ENCODE measurements around the gene CEMIP. TPM values are rescaled to one million over a fixed set of nuclear protein-coding genes. Genes with fewer than 3 reads are reported as not detected.

CEMIP gene
- total RNA-seq, 1 donor from 2014 or later, result 0.30 TPM

DNA sequence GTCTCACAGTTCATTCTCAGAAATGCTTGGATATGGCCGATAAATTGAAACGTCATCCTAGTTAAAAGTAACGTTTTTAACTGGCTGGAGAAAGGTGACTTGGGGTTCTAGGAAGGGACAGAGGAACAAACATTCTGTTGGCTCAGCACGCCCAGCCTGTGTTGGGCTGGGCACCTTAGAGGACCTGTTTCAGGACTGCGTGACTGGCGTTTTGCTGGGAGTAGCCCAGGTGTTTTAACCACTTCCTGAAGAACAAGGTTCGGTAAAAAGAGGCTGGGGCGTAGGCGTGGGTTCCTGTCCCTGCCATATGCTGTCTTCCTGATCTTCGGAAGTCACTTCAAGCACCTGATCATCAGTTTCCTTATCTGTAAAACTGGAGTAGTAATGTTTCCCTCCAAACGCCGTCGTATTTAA is 220.5 kb downstream of the CEMIP start:
- DNase-seq (ENCODE audit: low spot score), result peak; percentile 66
- intact Hi-C loops (cut with micrococcal nuclease), result loop anchor here (1.0 to 2.0 kb wide), 2 partner anchors 8 to 293 kb away; no protein-coding TSS in a partner anchor
- H3K27me3 Mint-ChIP-seq (ENCODE audit: low read depth), result no peaks in the 10 kb centered on the region
- H3K4me3 Mint-ChIP-seq (ENCODE audit: low read depth), result peak overlapping the region; percentile 93
- peaks cover 22% of the 10 kb centered on the region for H3K36me3 Mint-ChIP-seq (ENCODE audit: low read depth)
- H3K9me3 Mint-ChIP-seq, result no peaks in the 10 kb centered on the region
- peaks cover 37% of the 10 kb centered on the region for H3K4me1 Mint-ChIP-seq (ENCODE audit: low read depth)
- H3K27ac Mint-ChIP-seq, result peak overlapping the region; percentile 95

DNA sequence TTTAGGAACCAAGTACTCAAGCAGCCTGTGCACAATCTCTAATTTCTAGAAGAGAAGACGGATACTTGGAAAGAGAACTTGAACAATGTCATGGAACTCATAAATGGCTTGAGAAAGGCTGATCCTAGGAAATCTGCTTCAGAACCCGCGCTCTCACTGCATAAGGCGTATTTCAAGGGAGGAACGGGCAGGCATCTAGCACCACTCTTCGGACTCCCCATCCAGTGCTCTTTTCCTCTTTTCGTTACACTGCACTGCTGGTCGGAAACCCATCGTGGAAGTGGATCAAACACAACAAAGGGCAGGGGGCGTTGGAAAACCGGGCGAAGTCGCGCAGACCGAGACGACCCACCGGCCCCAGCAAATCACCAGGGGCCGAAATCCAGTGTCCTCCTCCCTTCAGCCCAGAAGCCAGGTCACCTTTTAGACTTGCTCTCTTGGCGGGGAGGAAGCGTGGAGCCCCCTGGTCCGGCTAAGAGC is 221.0 kb downstream of the CEMIP start:
- Mint-ChIP-seq H3K36me3 (ENCODE audit: low read depth) (peaks cover 27% of the 10 kb centered on the region), H3K27me3 (ENCODE audit: low read depth) (no peaks in the 10 kb centered on the region), H3K4me3 (ENCODE audit: low read depth) (peak overlapping the region; percentile 93), H3K4me1 (ENCODE audit: low read depth) (peaks cover 41% of the 10 kb centered on the region), H3K9me3 (no peaks in the 10 kb centered on the region), H3K27ac (peak overlapping the region; percentile 95)
- no peak for DNase-seq (ENCODE audit: low spot score)
- intact Hi-C loops (cut with micrococcal nuclease), result loop anchor here (2.0 kb wide), 1 partner anchor 293 kb away; no protein-coding TSS in a partner anchor

DNA sequence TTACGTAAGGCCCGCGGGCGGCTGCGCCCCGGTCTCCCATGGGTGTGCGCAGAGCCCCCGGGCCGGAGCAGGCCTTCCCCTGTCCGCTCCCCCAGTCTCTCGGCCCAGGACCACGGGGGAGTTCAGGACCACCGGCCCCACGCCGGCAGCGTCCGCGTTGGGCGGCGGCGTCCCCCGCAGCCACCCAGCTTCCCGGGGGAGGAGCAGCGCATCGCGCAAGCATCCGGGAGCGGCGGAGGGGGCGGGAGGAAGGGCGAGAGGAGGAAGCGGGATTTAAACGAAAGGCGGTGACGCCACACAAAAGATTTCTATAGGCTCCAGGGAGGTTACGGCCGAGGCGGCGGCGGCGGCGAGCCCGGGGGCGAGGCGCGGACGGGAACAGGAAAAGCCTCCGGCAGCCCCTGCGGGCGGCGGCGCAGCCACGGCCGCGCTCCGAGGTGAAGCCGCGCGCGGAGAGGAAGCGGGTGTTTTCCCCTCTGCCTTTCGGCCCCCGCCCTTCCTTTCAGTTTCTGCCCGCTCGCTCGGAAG is 221.5 kb downstream of the CEMIP start, which contains the start of gene TLNRD1:
Gene TLNRD1, plus strand, starts transcription at position 300 of the 528 bp plus-strand sequence. CDS start 1,349 bp downstream, outside the sequence.
- intact Hi-C loops (cut with micrococcal nuclease), result loop anchor here (1.0 to 2.0 kb wide), 2 partner anchors 23 to 292 kb away; no protein-coding TSS in a partner anchor
- Mint-ChIP-seq H3K27me3 (ENCODE audit: low read depth) (no peaks in the 10 kb centered on the region), H3K9me3 (no peaks in the 10 kb centered on the region), H3K36me3 (ENCODE audit: low read depth) (peaks cover 32% of the 10 kb centered on the region), H3K4me3 (ENCODE audit: low read depth) (peak within 1 kb of the TSS; percentile 93), H3K27ac (peak within 1 kb of the TSS; percentile 95), H3K4me1 (ENCODE audit: low read depth) (peaks cover 45% of the 10 kb centered on the region)
- peak; percentile 89 for DNase-seq (ENCODE audit: low spot score)

Other genes starting within 250 kb of the CEMIP start
- 4.2 and 4.3 TPM in 2 replicates for gene ABHD17C, start 84.1 kb upstream of the CEMIP start, total RNA-seq
- gene MESD, start 210.4 kb downstream of the CEMIP start, total RNA-seq, result 27.0 and 28.6 TPM in 2 replicates
- gene TLNRD1, start 221.6 kb downstream of the CEMIP start, total RNA-seq, result 18.5 and 19.1 TPM in 2 replicates